Upper lobe of right lung (tissue), 1 donor: Measurements from ENCODE around the gene STK32C. TPM values are rescaled to one million over a fixed set of nuclear protein-coding genes. Genes with fewer than 3 reads are reported as not detected.

Source experiments
- ATAC-seq: fragments of 200-7000 bp; cut with Tn5 transposase; one replicate; pipeline ENCODE4 v1.9.1; 2020; ENCODE audit warnings: mild to moderate bottlenecking, moderate library complexity
- DNase-seq: peaks from one replicate; pipeline ENCODE4 v3.0.0-alpha.2; 2020
- H3K27ac ChIP-seq: fragments of 200-600 bp; one replicate; pipeline ENCODE4 v1.8.0; 2022
- H3K27me3 ChIP-seq: fragments of 200-600 bp; one replicate; pipeline ENCODE4 v1.8.0; 2022; ENCODE audit warnings: mild to moderate bottlenecking
- H3K36me3 ChIP-seq: fragments of 200-600 bp; one replicate; pipeline ENCODE4 v1.8.0; 2022
- H3K4me1 ChIP-seq: fragments of 200-600 bp; one replicate; pipeline ENCODE4 v1.8.0; 2022
- H3K4me3 ChIP-seq: fragments of 200-600 bp; one replicate; pipeline ENCODE4 v1.8.0; 2022; ENCODE audit warnings: mild to moderate bottlenecking
- H3K9me3 ChIP-seq: fragments of 200-600 bp; one replicate; pipeline ENCODE4 v1.8.0; 2022
- CTCF ChIP-seq: fragments of 200-600 bp; IDR thresholded peaks from one replicate; pipeline ENCODE4 v1.8.0; 2022; ENCODE audit warnings: antibody characterized with exemption
- intact Hi-C: fragments of 100-400 bp; cut with DNase I; formaldehyde crosslinking; loops from one replicate; pipeline ENCODE4 v1.11.0; 2022
- total RNA-seq: library from RNA; stranded (reverse); fragmentation: NEBNext Ultra II Directional; extraction: Animal tissue kit (Norgen Biotek cat#: 25700); gene quantifications from one replicate; pipeline ENCODE4 v1.2.1, GENCODE V29; 2021
- donor health status: DM: no; HTN: yes; CAD: no; lungs with severe emphysema.

STK32C gene
- total RNA-seq, 1 donor from 2014 or later, result 13.2 TPM

- peak; percentile 74 for ATAC-seq
- no peak for TF ChIP-seq CTCF
- no peaks in the 10 kb centered on the region for H3K9me3 ChIP-seq
These were observed 121.0 kb downstream of the STK32C start, which contains the start of gene DPYSL4 for GRCh38 chr10:132186488-132187429. DPYSL4 (plus strand) TSS chr10:132186948; CDS start chr10:132187064, 116 bp downstream.

GRCh38 chr10:132185601-132186487 is 121.9 kb downstream of the STK32C start:
- no peak overlapping the region for H3K27ac ChIP-seq
- TF ChIP-seq CTCF, result no peak
- no peaks in the 10 kb centered on the region for H3K9me3 ChIP-seq
- intact Hi-C loops, result no loop called here
- peak; percentile 78 for ATAC-seq
- DNase-seq, result no peak
- no peaks in the 10 kb centered on the region for H3K36me3 ChIP-seq
- H3K4me3 ChIP-seq, result peak overlapping the region; percentile 40
- peaks cover 36% of the 10 kb centered on the region for H3K27me3 ChIP-seq
- H3K4me1 ChIP-seq, result peaks cover 16% of the 10 kb centered on the region

More at GRCh38 chr10:132186488-132187429, 121.0 kb downstream of the STK32C start, which contains the start of gene DPYSL4:
- H3K4me1 ChIP-seq, result peaks cover 16% of the 10 kb centered on the region
- no peaks in the 10 kb centered on the region for H3K36me3 ChIP-seq
- no peak for DNase-seq
- intact Hi-C loops, result no loop called here
- H3K27ac ChIP-seq, result no peak within 1 kb of the TSS
- peaks cover 36% of the 10 kb centered on the region for H3K27me3 ChIP-seq
- H3K4me3 ChIP-seq, result peak within 1 kb of the TSS; percentile 43

- H3K27ac ChIP-seq, result no peak overlapping the region
- H3K36me3 ChIP-seq, result no peaks in the 10 kb centered on the region
- DNase-seq (no peak), ATAC-seq (no peak)
- intact Hi-C loops, result no loop called here
- no peak overlapping the region for H3K4me3 ChIP-seq
- peaks cover 16% of the 10 kb centered on the region for H3K4me1 ChIP-seq
- no peak for TF ChIP-seq CTCF
- H3K9me3 ChIP-seq, result no peaks in the 10 kb centered on the region
- peaks cover 36% of the 10 kb centered on the region for H3K27me3 ChIP-seq
These were observed 122.7 kb downstream of the STK32C start for GRCh38 chr10:132184816-132185593.

- H3K4me1 ChIP-seq, result peaks cover 15% of the 10 kb centered on the region
- no peaks in the 10 kb centered on the region for H3K9me3 ChIP-seq
- H3K36me3 ChIP-seq, result no peaks in the 10 kb centered on the region
- H3K27me3 ChIP-seq, result peaks cover 35% of the 10 kb centered on the region
- TF ChIP-seq CTCF, result no peak
- ATAC-seq (no peak), DNase-seq (no peak)
- H3K4me3 ChIP-seq, result no peak overlapping the region
- H3K27ac ChIP-seq, result no peak overlapping the region
- intact Hi-C loops, result no loop called here
These were observed 124.7 kb downstream of the STK32C start for GRCh38 chr10:132183046-132183445.

- H3K27ac ChIP-seq, result no peak overlapping the region
- peaks cover 31% of the 10 kb centered on the region for H3K27me3 ChIP-seq
- no peak overlapping the region for H3K4me3 ChIP-seq
- DNase-seq (no peak), ATAC-seq (no peak)
- no peak for TF ChIP-seq CTCF
- intact Hi-C loops, result no loop called here
- peaks cover 10% of the 10 kb centered on the region for H3K4me1 ChIP-seq
- H3K36me3 ChIP-seq, result no peaks in the 10 kb centered on the region
- no peaks in the 10 kb centered on the region for H3K9me3 ChIP-seq
These were observed 125.2 kb downstream of the STK32C start for GRCh38 chr10:132182591-132182990.
